GM20000 (cell line): ENCODE data around the gene LIPT2.

Experiments used
- DNase-seq: peaks from one replicate; pipeline ENCODE4 v3.0.0; 2012; ENCODE audit warnings: low spot score
- TF ChIP-seq, protein P1 (sequence below): IDR thresholded peaks from 2 replicates; pipeline ENCODE4 v1.5.1; 2012; ENCODE audit warnings: mild to moderate bottlenecking, control low read depth; ENCODE audit errors: extremely low read depth, missing control alignments

LIPT2 gene

DNA sequence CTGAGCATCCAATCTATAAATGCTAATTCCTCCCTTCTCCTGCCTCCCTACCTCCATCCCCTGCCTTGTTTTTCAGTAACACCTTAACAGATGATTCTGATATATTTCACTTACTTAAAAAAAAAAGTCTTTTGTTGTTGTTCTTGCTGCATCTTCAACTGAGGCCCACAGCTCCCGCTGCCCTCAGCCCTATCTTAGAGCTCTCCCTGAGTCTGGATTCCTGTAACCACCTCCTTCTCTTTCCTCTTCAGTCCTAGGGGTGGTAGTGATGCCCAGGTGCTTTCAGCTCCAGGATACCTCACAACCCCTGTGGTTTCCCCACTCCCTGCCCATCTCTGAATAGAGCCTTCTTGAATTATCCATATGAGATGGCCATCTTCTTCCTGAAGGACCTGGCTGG is 22.5 kb downstream of the LIPT2 start:
- TF ChIP-seq, protein P1, sequence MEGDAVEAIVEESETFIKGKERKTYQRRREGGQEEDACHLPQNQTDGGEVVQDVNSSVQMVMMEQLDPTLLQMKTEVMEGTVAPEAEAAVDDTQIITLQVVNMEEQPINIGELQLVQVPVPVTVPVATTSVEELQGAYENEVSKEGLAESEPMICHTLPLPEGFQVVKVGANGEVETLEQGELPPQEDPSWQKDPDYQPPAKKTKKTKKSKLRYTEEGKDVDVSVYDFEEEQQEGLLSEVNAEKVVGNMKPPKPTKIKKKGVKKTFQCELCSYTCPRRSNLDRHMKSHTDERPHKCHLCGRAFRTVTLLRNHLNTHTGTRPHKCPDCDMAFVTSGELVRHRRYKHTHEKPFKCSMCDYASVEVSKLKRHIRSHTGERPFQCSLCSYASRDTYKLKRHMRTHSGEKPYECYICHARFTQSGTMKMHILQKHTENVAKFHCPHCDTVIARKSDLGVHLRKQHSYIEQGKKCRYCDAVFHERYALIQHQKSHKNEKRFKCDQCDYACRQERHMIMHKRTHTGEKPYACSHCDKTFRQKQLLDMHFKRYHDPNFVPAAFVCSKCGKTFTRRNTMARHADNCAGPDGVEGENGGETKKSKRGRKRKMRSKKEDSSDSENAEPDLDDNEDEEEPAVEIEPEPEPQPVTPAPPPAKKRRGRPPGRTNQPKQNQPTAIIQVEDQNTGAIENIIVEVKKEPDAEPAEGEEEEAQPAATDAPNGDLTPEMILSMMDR: no peak
- DNase-seq: no peak

DNA sequence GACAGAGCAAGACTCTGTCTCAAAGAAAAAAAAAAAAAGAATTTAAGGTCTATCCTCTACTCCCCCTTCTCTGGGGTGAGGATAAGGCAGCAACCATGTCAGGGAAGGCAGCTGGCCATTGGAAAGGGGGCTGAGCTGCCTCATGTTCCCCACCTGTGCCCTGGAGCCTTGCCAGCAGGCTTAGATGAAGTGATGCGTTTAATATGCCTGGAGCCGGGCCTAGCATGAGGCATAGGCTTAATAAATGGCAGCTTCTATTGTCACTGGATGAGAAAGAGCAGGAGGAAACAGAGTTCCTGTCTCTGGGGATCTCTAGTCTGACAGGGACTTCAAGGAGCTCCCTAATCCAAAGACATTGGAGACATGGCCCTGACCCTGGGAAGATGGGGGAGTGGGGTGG is 23.0 kb downstream of the LIPT2 start:
- TF ChIP-seq, protein P1: no peak
- DNase-seq: no peak

DNA sequence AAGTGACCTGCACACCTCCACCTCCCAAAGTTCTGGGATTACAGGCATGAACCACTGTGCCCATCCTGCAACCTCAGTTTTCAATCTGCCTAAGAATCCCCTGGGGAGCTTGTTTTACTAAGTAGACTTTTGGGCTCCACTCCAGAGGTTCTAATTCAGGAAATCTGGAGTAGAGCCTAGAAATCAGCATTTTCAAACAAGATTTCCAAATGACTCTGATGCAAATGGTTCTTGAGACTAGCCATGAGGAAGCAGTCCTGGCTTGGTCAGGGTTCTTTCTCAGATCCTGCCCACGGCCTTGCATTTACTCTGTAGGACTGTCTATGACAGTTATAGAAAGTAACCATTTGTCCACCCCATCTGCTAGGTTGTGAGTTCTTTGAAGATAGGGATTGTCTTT is 24.6 kb downstream of the LIPT2 start:
- DNase-seq: no peak
- TF ChIP-seq, protein P1: no peak

DNA sequence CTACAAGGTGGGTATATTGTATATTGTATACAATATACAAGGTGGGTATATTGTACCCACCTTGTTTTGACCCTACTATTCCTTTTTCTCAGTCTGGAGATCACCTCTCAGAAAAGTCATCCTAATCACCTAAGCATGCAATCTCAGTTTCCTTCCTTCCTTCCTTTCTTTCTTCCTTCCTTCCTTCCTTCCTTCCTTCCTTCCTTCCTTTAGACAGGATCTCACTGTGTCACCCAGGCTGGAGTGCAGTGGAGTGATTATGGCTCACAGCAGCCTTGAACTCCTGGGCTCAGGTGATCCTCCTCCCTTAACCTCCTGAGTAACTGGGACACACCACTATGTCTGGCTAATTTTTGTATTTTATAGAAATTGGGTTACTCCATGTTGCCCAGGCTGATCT is 25.0 kb downstream of the LIPT2 start:
- TF ChIP-seq, protein P1: no peak

DNA sequence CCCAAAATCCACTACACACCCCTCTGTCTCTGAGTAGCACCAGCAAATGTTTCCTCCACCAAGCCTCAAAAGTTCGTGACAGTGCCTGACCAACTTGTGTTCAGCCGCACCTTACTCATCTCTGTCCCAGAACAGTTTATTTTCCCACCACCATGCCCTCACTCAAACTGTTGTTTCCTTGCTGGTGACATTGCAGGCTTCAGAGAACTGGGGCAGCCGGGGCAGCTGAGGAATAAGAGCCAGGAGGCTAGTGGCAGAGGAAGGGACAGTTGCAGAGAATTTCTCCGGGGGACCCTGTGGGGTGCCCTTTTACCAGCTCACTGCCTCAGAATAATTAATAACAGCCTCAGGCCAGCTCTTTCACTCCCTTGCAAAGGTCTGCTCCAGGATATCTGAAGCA is 25.5 kb downstream of the LIPT2 start:
- no peak for DNase-seq
- TF ChIP-seq, protein P1: no peak

More for the DNA sequence above, 25.0 kb downstream of the LIPT2 start:
- no peak for DNase-seq

DNA sequence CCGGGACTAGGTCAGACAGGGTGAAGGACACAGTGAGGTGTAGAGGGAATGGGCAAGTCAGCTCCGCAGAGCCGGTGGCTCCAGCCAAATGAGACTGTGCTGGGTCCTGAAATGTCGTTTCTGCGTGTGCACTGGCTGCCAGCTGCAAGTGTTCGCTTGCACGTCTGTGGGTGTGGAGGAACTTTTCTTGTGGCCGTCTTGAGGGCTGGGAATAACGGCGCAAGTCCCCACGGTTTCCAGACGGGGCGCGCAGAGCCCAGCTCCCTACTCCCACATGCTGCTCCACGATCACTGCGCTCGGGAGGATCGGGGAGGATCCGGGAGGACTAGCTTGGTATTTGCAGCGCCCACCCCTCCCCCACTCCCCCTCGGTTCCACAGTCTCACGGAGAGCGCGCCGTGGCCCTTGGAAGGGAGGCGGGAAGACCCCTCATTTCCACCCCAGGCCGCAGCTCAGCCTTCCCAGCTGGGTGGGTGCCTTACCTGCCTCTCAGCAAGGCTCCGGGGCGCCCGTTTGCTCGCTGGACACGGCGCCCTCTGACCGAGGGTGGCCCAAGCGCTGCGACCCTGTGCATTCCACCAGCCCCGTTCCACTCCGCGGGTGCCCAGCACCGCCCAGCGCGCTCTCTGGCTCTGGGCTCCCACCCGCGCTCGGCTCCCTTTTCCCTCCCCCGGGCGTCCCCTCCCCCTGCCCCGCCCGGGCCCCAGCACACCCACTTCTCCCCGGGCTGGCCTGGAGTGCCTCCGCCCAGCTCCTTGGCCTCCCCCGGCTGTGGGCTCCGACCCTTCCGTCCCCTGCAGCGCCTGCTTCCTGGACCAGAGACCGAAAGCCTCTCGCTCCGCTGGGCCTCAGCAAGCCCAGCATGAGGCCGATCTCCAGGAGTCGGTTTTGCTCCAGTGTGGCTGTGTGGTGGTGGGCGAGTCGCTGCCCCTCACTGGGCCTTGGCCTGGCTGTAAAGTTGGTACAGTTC is 26.3 kb downstream of the LIPT2 start, which contains the start of gene KCNE3:
TSS of gene KCNE3 (minus strand) at position 634 of the 970 bp plus-strand sequence. CDS start 9,986 bp downstream, outside the sequence.
- DNase-seq: no peak
- TF ChIP-seq, protein P1: no peak

DNA sequence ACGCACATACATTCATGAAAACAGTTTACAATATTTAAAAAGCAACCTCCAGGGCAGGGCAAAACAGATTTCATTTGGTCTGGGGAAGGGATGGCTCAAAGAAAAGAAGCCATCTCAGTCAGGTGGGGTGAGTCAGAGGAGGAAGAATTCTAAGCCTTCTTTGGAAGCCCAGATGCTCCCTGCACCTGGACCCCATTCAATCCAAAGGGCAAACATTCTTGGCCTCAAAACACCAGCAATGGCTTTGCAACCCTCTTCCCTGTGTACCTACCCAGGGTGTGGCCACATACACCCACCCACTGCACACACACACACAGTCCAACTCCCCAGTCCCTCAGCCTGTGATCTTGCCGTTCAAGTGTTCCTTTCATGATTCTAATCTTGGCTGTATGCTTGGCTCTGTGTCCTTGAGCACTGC is 28.2 kb downstream of the LIPT2 start:
- DNase-seq: no peak
- TF ChIP-seq, protein P1: no peak
